Breast epithelium (tissue), 4 donors: ENCODE results near the gene DAB1. TPM values are rescaled to one million over a fixed set of nuclear protein-coding genes. Genes with fewer than 3 reads are reported as not detected.

ENCODE experiments used
- DNase-seq, 2 donors: peaks; one replicate each; pipeline ENCODE4 v3.0.0-alpha.2; 2019; ENCODE audit warnings: low spot score in 2 of 2
- H3K27ac ChIP-seq, 2 donors: fragments of 200-600 bp; sonication (generic) in 1 of 2; one replicate each; pipeline ENCODE4 v1.5.1; 2016 to 2019; ENCODE audit warnings: mild to moderate bottlenecking in 1 of 2
- H3K27me3 ChIP-seq, 2 donors: fragments of 200-600 bp; sonication (generic) in 1 of 2; one replicate each; pipeline versions ENCODE4 v1.5.1 to v1.6.0; 2017 to 2019; ENCODE audit warnings: control low read depth in 1 of 2, mild to moderate bottlenecking in 1 of 2
- H3K36me3 ChIP-seq: fragments of 200-600 bp; one replicate; pipeline ENCODE4 v1.5.1; 2019
- H3K4me1 ChIP-seq, 2 donors: fragments of 200-600 bp; sonication (generic); one replicate each; pipeline ENCODE4 v1.5.1; 2016 to 2019; ENCODE audit warnings: control low read depth in 1 of 2
- H3K4me3 ChIP-seq, 3 donors: fragments of 200-600 bp; sonication (generic); 1 replicate in 2 of 3; 2 replicates in 1 of 3; pipeline ENCODE4 v1.5.1; 2016 to 2019; ENCODE audit warnings: mild to moderate bottlenecking in 3 of 3, moderate library complexity in 2 of 3
- H3K9me3 ChIP-seq, 2 donors: fragments of 200-600 bp; sonication (generic) in 1 of 2; one replicate each; pipeline ENCODE4 v1.5.1; 2016 to 2019; ENCODE audit warnings: control low read depth in 1 of 2
- POLR2A ChIP-seq: fragments of 450-650 bp; IDR thresholded peaks from one replicate; pipeline ENCODE4 v1.6.1; 2016; ENCODE audit warnings: antibody characterized with exemption, mild to moderate bottlenecking, moderate library complexity
- POLR2AphosphoS5 ChIP-seq, 3 donors: sonication (generic); formaldehyde crosslinking; IDR thresholded peaks; one replicate each; pipeline ENCODE4 v1.6.1; 2017; ENCODE audit warnings: antibody characterized with exemption in 3 of 3
- intact Hi-C: fragments of 100-400 bp; cut with DNase I; formaldehyde crosslinking; loops from one replicate; pipeline ENCODE4 v1.15.1; 2023; ENCODE audit warnings: low total_unique reads
- total RNA-seq, 3 donors: library from RNA; depleted of rRNA; stranded (reverse); fragments of >200 nt; gene quantifications; one replicate each; pipeline ENCODE4 v1.1.0, GENCODE V29; 2016
- TF ChIP-seq, protein P1 (sequence below), 3 donors: fragments of 450-650 bp; IDR thresholded peaks; one replicate each; pipeline ENCODE4 v1.5.1; 2016 to 2017; ENCODE audit warnings: antibody characterized with exemption in 3 of 3, mild to moderate bottlenecking in 3 of 3, moderate library complexity in 3 of 3

The DAB1 gene
- total RNA-seq, 3 donors from 2014 or later, result 0.48 to 0.66 (median 0.59) TPM

DNA sequence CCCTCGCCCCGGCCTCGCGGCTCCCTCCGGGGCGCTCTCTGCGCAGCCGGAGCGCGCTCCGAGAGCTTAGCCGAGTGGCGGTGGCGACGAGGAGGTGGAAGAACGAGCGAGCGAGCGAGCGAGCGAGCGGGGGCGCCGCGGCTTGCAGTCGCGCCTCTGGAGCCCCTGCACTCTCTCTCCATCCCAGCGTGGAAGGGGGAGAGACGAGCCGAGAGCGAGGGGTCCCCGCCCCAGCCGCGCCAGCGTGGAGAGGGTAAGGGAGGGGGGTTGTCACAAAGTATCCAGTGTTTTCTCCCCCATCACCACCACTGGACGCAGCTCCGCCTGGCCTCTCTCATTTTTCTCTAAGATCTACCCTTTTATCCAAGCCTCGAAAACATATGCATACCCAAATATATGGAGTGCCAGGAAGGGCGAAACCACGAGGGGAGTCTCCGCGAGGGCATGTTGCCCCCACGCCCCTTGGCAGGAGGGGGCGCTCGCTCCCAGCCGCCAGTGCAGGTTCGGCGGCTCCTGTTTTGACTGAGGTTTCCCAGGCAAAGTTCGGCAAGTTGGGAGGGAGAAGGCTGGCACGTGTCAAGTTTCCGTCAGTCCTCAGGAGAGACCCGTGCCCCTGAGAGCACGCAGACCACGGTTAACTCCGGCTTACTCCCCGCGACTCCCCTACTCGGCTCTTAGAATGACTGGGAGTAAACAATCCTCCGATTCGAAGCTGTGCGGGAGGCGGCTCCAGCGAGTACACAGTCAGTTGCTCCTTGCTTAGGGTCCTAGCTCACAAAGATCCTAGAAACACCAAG, 569 bp upstream of the DAB1 start:
- no peak for DNase-seq
- TF ChIP-seq, protein P1, sequence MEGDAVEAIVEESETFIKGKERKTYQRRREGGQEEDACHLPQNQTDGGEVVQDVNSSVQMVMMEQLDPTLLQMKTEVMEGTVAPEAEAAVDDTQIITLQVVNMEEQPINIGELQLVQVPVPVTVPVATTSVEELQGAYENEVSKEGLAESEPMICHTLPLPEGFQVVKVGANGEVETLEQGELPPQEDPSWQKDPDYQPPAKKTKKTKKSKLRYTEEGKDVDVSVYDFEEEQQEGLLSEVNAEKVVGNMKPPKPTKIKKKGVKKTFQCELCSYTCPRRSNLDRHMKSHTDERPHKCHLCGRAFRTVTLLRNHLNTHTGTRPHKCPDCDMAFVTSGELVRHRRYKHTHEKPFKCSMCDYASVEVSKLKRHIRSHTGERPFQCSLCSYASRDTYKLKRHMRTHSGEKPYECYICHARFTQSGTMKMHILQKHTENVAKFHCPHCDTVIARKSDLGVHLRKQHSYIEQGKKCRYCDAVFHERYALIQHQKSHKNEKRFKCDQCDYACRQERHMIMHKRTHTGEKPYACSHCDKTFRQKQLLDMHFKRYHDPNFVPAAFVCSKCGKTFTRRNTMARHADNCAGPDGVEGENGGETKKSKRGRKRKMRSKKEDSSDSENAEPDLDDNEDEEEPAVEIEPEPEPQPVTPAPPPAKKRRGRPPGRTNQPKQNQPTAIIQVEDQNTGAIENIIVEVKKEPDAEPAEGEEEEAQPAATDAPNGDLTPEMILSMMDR (IDR thresholded peaks at IDR 0.05), result peak in 1 of 3 donors; percentile 29
- TF ChIP-seq POLR2A, result no peak

DNA sequence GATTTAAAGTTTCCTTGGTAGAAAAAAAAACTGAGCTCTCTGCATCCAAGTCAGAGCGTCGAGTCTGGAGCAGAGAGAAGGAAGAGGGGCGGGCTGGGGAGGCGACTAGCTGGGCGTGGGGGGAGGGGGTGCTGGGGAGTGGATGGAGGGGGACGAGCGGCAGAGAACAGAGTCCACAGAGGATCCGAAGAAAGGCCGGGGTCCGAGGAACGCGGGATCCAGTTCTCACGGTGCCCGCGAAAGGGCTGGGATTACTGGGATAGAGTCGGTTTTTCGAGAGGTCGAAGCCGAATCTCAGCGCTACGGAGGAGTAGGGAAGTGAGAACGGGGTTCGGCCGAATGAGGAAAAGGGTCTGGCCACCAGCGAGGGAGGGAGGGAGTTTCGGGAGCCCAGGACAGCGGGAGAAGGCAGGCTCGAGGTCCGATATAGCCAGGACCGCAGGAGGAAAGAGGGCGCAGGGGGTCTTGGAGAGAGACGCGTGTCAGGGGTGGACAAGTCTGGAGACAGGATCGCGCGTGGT, 665 bp downstream of the DAB1 start:
- Histone ChIP-seq H3K4me3 (peak overlapping the region; percentile 32 to 61 (median 43)), H3K4me1 (peaks cover 0 to 10% of the 10 kb centered on the region in 2 donors), H3K9me3 (no peaks in the 10 kb centered on the region), H3K27ac (no peak overlapping the region), H3K27me3 (peaks cover 0 to 59% of the 10 kb centered on the region in 2 donors), H3K36me3 (no peaks in the 10 kb centered on the region)
- DNase-seq, result no peak
- TF ChIP-seq POLR2A (no peak), POLR2AphosphoS5 (IDR thresholded peaks at IDR 0.05) (no peak)
- TF ChIP-seq, protein P1 (IDR thresholded peaks at IDR 0.05), result no peak
- intact Hi-C loops, result no loop called here

More for the DNA sequence above, 569 bp upstream of the DAB1 start:
- Histone ChIP-seq H3K27ac (no peak overlapping the region), H3K36me3 (no peaks in the 10 kb centered on the region), H3K27me3 (peaks cover 0 to 49% of the 10 kb centered on the region in 2 donors), H3K9me3 (no peaks in the 10 kb centered on the region), H3K4me3 (peak overlapping the region; percentile 35 to 61 (median 43)), H3K4me1 (peaks cover 0 to 10% of the 10 kb centered on the region in 2 donors)
- intact Hi-C loops, result loop anchor here (1.0 kb wide), 1 partner anchor 12 kb away; no protein-coding TSS in a partner anchor

DNA sequence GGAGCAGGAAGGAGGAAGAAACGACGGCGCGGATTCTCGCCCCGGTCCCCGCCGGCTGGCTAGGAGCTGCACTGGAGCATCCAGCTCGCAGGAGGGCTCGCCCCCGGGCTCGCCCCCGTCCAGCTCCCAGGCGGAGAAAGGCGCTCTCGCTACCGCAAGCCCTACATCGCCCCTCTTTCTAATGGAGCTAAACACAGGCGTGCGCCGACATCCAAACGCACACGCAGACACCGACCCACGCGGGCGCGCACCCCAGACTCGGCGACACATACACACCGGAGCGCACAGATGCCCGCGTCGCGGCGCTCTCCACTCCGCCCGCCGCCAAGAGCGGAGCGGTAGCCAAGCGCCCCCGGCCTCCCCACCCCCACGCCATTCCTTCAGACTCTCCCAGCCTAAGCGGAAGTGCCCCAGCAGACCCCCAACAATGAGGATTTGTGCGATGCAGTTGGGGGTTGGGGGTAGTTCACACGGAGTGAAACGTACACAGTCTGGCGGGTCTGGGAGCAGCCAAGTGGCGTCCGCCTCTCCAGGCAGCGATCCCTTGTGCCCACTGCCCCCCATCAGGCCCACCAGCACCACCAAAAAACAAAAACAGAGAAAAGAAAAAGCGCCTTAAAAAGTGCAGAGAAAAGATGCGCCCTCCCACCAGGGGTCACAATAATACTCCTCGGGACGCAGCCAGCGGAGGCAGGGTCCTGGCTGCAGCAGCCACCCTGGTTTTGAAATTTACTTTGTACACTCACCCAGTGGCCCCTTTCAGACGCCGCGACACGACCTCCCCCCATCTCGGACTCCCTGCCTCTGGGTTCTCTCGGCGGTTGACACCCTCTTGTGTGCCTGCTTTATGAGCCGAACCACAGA, 1.4 kb downstream of the DAB1 start:
- Histone ChIP-seq H3K27me3 (peaks cover 0 to 59% of the 10 kb centered on the region in 2 donors), H3K4me3 (peak overlapping the region; percentile 32 to 61 (median 43)), H3K27ac (no peak overlapping the region), H3K36me3 (no peaks in the 10 kb centered on the region), H3K4me1 (peaks cover 0 to 10% of the 10 kb centered on the region in 2 donors), H3K9me3 (no peaks in the 10 kb centered on the region)
- intact Hi-C loops, result no loop called here
- DNase-seq, result no peak
- TF ChIP-seq POLR2AphosphoS5 (IDR thresholded peaks at IDR 0.05) (no peak), POLR2A (no peak)
- TF ChIP-seq, protein P1 (IDR thresholded peaks at IDR 0.05), result no peak

DNA sequence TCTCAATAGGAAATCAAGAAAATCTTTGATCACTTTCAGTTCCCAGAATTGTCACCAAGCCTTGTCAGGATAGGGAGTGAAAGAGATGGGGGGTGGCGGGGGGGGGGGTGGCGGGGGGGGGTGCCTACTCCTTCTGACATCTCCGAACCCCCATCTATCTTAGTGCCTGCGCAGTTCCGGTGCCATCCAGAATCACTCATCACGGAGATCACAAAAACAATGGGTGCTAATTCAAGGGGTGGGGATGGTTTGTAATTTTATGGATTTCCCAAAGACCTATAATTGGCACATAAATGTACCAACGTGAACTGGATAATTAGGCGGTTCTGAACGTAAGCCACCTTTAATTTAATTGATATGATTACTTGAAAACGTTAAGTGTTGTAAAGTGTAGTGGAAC, 2.1 kb downstream of the DAB1 start:
- H3K4me3 ChIP-seq, result peak overlapping the region in 2 of 3 donors; percentile 32 to 61
- H3K9me3 ChIP-seq, result no peaks in the 10 kb centered on the region
- H3K27me3 ChIP-seq, result peaks cover 0 to 59% of the 10 kb centered on the region in 2 donors
- DNase-seq, result no peak
- H3K4me1 ChIP-seq, result peaks cover 0 to 10% of the 10 kb centered on the region in 2 donors
- no peak for TF ChIP-seq POLR2AphosphoS5 (IDR thresholded peaks at IDR 0.05)
- TF ChIP-seq, protein P1 (IDR thresholded peaks at IDR 0.05), result no peak
- TF ChIP-seq POLR2A, result no peak
- no peak overlapping the region for H3K27ac ChIP-seq
- H3K36me3 ChIP-seq, result no peaks in the 10 kb centered on the region
- intact Hi-C loops, result no loop called here
